ENCODE data around the gene C1QL4. TPM values are rescaled to one million over a fixed set of nuclear protein-coding genes. Genes with fewer than 3 reads are reported as not detected.

The C1QL4 gene
- polyA plus RNA-seq, 3 donors, result not detected

DNA sequence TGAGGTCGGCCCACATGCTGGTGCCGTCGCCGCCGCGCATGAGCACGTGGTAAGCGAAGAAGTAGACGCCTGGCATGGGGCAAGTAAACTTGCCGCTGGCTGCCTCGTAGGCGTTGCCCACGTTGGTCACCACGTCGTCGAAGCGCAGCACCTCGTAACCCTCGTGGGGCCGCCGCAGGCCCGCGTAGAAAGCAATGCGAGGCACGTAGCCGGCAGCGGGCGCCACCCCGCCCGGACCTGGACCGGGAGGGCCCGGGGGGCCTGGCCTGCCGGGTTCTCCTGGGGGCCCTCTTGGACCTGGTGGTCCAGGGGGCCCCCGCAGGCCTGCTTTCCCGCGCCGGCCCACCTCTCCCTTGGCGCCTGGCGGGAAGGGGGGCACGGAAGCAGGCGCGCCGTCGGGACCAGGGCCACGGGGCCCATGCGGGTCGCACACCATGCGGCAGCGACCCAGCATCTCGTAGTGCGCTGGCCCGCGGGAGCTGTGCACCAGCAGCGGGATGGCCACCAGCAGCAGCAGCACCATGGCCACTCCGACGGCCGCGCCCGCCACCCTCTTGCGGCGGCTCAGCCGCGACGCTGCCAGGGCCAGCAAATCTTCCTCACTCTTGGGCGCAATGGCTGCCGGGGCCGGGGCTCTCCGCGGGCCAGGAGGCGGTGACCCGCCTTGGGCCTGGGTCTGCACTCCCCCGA is 888 bp downstream of the C1QL4 start:
- peaks cover 74 to 92% of the 10 kb centered on the region in 2 donors for H3K27me3 ChIP-seq (ENCODE audit: control insufficient read depth in 2 of 2, insufficient read depth in 2 of 2, low read length in 2 of 2)
- peak overlapping the region in 1 of 3 experiments; percentile 69 for H3K4me3 ChIP-seq (replicated peaks in 1 of 3; ENCODE audit: low read depth in 2 of 3, low read length in 3 of 3)
- DNase-seq, result no peak
- peaks cover 91 to 98% (median 92%) of the 10 kb centered on the region in 3 donors for H3K27me3 Mint-ChIP-seq (ENCODE audit: low read depth in 3 of 3)
- 12% methylated on average over 72 of the region's 72 CpGs for WGBS (ENCODE audit: insufficient coverage)
- peaks cover 34% of the 10 kb centered on the region for H3K4me1 Mint-ChIP-seq
- peak overlapping the region; percentile 79 for H3K4me2 ChIP-seq (replicated peaks; ENCODE audit: extremely low read depth, low read length, poor library complexity, severe bottlenecking)
- H3K79me2 ChIP-seq (ENCODE audit: insufficient read depth, low read length), result no peaks in the 10 kb centered on the region
- H4K20me1 ChIP-seq (ENCODE audit: insufficient read depth, low read length), result no peaks in the 10 kb centered on the region
- H2AFZ ChIP-seq (ENCODE audit: insufficient read depth, low read depth, low read length, poor library complexity, severe bottlenecking), result peak overlapping the region; percentile 65
- peaks cover 0 to 27% (median 11%) of the 10 kb centered on the region in 7 donors for H3K9me3 Mint-ChIP-seq
- H3K9ac ChIP-seq (ENCODE audit: insufficient read depth, low read length, poor library complexity, severe bottlenecking), result no peak overlapping the region
- H3K36me3 Mint-ChIP-seq, result peaks cover 20 to 24% of the 10 kb centered on the region in 2 donors
- no peak overlapping the region for H3K27ac ChIP-seq (ENCODE audit: low read depth in 1 of 2, low read length in 2 of 2)
- intact Hi-C loops (cut with micrococcal nuclease), result no loop called here
- peaks cover 11 to 22% of the 10 kb centered on the region in 2 donors for H3K4me1 ChIP-seq (ENCODE audit: control insufficient read depth in 1 of 2, insufficient read depth in 2 of 2, low read length in 2 of 2)
- H3K36me3 ChIP-seq (replicated peaks in 1 of 2; ENCODE audit: control insufficient read depth in 1 of 2, insufficient read depth in 2 of 2, low read length in 2 of 2), result peaks cover 1 to 5% of the 10 kb centered on the region in 2 donors
- no peak overlapping the region for H3K27ac Mint-ChIP-seq
- peaks cover 0 to 20% of the 10 kb centered on the region in 2 donors for H3K9me3 ChIP-seq (replicated peaks in 1 of 2; ENCODE audit: control insufficient read depth in 1 of 2, insufficient read depth in 1 of 2, low read length in 2 of 2)
- TF ChIP-seq, protein P1, sequence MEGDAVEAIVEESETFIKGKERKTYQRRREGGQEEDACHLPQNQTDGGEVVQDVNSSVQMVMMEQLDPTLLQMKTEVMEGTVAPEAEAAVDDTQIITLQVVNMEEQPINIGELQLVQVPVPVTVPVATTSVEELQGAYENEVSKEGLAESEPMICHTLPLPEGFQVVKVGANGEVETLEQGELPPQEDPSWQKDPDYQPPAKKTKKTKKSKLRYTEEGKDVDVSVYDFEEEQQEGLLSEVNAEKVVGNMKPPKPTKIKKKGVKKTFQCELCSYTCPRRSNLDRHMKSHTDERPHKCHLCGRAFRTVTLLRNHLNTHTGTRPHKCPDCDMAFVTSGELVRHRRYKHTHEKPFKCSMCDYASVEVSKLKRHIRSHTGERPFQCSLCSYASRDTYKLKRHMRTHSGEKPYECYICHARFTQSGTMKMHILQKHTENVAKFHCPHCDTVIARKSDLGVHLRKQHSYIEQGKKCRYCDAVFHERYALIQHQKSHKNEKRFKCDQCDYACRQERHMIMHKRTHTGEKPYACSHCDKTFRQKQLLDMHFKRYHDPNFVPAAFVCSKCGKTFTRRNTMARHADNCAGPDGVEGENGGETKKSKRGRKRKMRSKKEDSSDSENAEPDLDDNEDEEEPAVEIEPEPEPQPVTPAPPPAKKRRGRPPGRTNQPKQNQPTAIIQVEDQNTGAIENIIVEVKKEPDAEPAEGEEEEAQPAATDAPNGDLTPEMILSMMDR (IDR thresholded peaks at IDR 0.05), result no peak
- peak overlapping the region in 1 of 2 donors; percentile 88 for H3K4me3 Mint-ChIP-seq

DNA sequence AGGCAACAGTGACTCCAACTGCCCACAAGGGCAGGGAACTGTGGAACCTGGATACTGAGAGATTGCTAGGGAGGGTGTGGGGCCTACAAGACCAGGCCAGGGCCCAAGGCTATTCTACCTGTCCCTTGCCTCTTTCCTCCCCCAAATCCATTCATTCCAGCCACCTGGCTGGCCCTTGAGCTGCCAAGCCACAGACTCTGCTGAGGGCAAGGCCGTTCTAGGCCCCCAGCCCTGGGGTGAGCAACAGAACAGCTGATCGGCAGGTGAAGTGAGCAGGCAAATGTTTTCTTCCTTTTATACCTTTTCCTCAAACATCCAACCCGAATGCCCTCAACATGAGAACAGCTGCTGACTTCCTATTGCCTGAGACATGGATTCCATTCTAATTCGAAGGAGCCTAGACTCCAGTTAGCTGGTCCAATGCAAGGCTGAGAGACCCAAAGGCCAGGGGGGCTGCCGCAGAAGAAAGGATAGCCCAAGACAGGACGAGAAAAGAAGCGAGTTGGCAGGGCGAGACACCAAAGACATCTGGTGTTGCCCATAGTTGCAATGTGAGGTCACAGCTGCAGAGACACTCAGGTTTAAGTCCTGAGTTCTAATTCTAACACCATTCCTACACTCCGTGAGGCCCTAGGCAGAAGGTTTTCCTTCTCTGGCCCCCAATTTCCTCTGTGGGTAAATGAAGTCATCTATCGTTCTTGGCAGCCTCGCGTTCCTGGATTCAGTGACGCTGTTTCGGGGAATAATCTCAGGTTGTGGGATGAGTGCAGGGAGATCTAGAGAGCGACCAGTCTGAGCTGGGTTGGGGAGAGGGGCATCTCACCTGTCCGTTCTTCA is 1.7 kb downstream of the C1QL4 start:
- 54% methylated on average over 14 of the region's 16 CpGs for WGBS (ENCODE audit: insufficient coverage)
- Mint-ChIP-seq H3K27ac (no peak overlapping the region), H3K27me3 (ENCODE audit: low read depth in 3 of 3) (peaks cover 84 to 94% (median 84%) of the 10 kb centered on the region in 3 donors)

More for the DNA sequence above, 1.7 kb downstream of the C1QL4 start:
- Histone ChIP-seq H3K27ac (ENCODE audit: low read depth in 1 of 2, low read length in 2 of 2) (no peak overlapping the region), H3K79me2 (ENCODE audit: insufficient read depth, low read length) (no peaks in the 10 kb centered on the region), H3K36me3 (replicated peaks in 1 of 2; ENCODE audit: control insufficient read depth in 1 of 2, insufficient read depth in 2 of 2, low read length in 2 of 2) (peaks cover 8 to 13% of the 10 kb centered on the region in 2 donors), H3K9me3 (replicated peaks in 1 of 2; ENCODE audit: control insufficient read depth in 1 of 2, insufficient read depth in 1 of 2, low read length in 2 of 2) (peaks cover 0 to 17% of the 10 kb centered on the region in 2 donors), H4K20me1 (ENCODE audit: insufficient read depth, low read length) (no peaks in the 10 kb centered on the region), H2AFZ (ENCODE audit: insufficient read depth, low read depth, low read length, poor library complexity, severe bottlenecking) (no peak overlapping the region), H3K4me1 (ENCODE audit: control insufficient read depth in 1 of 2, insufficient read depth in 2 of 2, low read length in 2 of 2) (peaks cover 11 to 22% of the 10 kb centered on the region in 2 donors), H3K4me3 (replicated peaks in 1 of 3; ENCODE audit: low read depth in 2 of 3, low read length in 3 of 3) (no peak overlapping the region), H3K27me3 (ENCODE audit: control insufficient read depth in 2 of 2, insufficient read depth in 2 of 2, low read length in 2 of 2) (peaks cover 66 to 84% of the 10 kb centered on the region in 2 donors), H3K4me2 (replicated peaks; ENCODE audit: extremely low read depth, low read length, poor library complexity, severe bottlenecking) (no peak overlapping the region), H3K9ac (ENCODE audit: insufficient read depth, low read length, poor library complexity, severe bottlenecking) (no peak overlapping the region)
- TF ChIP-seq, protein P1 (IDR thresholded peaks at IDR 0.05), result no peak
- DNase-seq, result no peak
- Mint-ChIP-seq H3K36me3 (peaks cover 27 to 30% of the 10 kb centered on the region in 2 donors), H3K9me3 (peaks cover 0 to 23% (median 11%) of the 10 kb centered on the region in 7 donors), H3K4me1 (peaks cover 34% of the 10 kb centered on the region), H3K4me3 (peak overlapping the region in 1 of 2 donors; percentile 78)
- intact Hi-C loops (cut with micrococcal nuclease), result no loop called here

Data from CD14-positive monocyte (primary cell).